H9 (cell line): ENCODE data around the gene KCNH1. TPM values are rescaled to one million over a fixed set of nuclear protein-coding genes. Genes with fewer than 3 reads are reported as not detected.

Experiments
- DNase-seq: peaks from one replicate; pipeline ENCODE4 v3.0.0-alpha.2; 2017
- H2AFZ ChIP-seq: one replicate; pipeline ENCODE4 v1.6.1; 2013; ENCODE audit warnings: mild to moderate bottlenecking, low read length, control low read depth, moderate library complexity
- H2AK5ac ChIP-seq: 2 replicates; pipeline ENCODE4 v1.6.1; 2013; ENCODE audit warnings: low read length, control low read depth, mixed read lengths; ENCODE audit not compliant: insufficient read length
- H2BK120ac ChIP-seq: one replicate; pipeline ENCODE4 v1.6.1; 2013; ENCODE audit warnings: low read depth, mild to moderate bottlenecking, low read length, control low read depth, inconsistent platforms; ENCODE audit not compliant: poor library complexity, severe bottlenecking
- H2BK12ac ChIP-seq: 2 replicates; pipeline ENCODE4 v1.6.1; 2013; ENCODE audit warnings: low read length, control low read depth, mixed read lengths, low read depth; ENCODE audit not compliant: insufficient read length
- H2BK15ac ChIP-seq: 2 replicates; pipeline ENCODE4 v1.6.1; 2013; ENCODE audit warnings: low read depth, low read length, control low read depth
- H2BK20ac ChIP-seq: one replicate; pipeline ENCODE4 v1.6.1; 2013; ENCODE audit warnings: low read depth, mild to moderate bottlenecking, low read length, control low read depth, inconsistent platforms; ENCODE audit not compliant: poor library complexity, severe bottlenecking
- H2BK5ac ChIP-seq: 2 replicates; pipeline ENCODE4 v1.6.1; 2013; ENCODE audit warnings: low read length, control low read depth, mixed read lengths; ENCODE audit not compliant: insufficient read length
- H3K14ac ChIP-seq: 2 replicates; pipeline ENCODE4 v1.6.1; 2013; ENCODE audit warnings: low read length, control low read depth; ENCODE audit not compliant: insufficient read depth
- H3K18ac ChIP-seq: 2 replicates; pipeline ENCODE4 v1.6.1; 2013; ENCODE audit warnings: low read depth, mild to moderate bottlenecking, mixed read lengths, low read length, control low read depth; ENCODE audit not compliant: insufficient read length
- H3K23ac ChIP-seq: 2 replicates; pipeline ENCODE4 v1.6.1; 2013; ENCODE audit warnings: low read length, control low read depth, mixed read lengths, low read depth; ENCODE audit not compliant: insufficient read length
- H3K23me2 ChIP-seq: 2 replicates; pipeline ENCODE4 v1.6.1; 2013; ENCODE audit warnings: low read depth, mild to moderate bottlenecking, mixed read lengths, low read length, control low read depth; ENCODE audit not compliant: insufficient read length, poor library complexity, severe bottlenecking
- H3K27ac ChIP-seq: 2 replicates; pipeline ENCODE4 v1.5.1; 2013; ENCODE audit warnings: low read length, control low read depth, mixed read lengths, low read depth; ENCODE audit not compliant: insufficient read length
- H3K27me3 ChIP-seq: 2 replicates; pipeline ENCODE4 v1.6.1; 2013; ENCODE audit warnings: low read length, control low read depth, inconsistent platforms; ENCODE audit not compliant: insufficient read depth
- H3K4ac ChIP-seq: 2 replicates; pipeline ENCODE4 v1.6.1; 2013; ENCODE audit warnings: low read depth, mild to moderate bottlenecking, control low read depth, inconsistent platforms, low read length, moderate library complexity
- H3K4me1 ChIP-seq: 2 replicates; pipeline ENCODE4 v1.6.1; 2013; ENCODE audit warnings: low read length, control low read depth, inconsistent platforms; ENCODE audit not compliant: insufficient read depth
- H3K4me2 ChIP-seq: 2 replicates; pipeline ENCODE4 v1.6.1; 2013; ENCODE audit warnings: low read length, control low read depth, mixed read lengths; ENCODE audit not compliant: insufficient read length, insufficient read depth
- H3K56ac ChIP-seq: 2 replicates; pipeline ENCODE4 v1.6.1; 2013; ENCODE audit warnings: low read depth, mild to moderate bottlenecking, mixed read lengths, low read length, control low read depth; ENCODE audit not compliant: insufficient read length
- H3K79me1 ChIP-seq: 2 replicates; pipeline ENCODE4 v1.6.1; 2013; ENCODE audit warnings: low read depth, mild to moderate bottlenecking, moderate library complexity, low read length, control low read depth, inconsistent platforms; ENCODE audit not compliant: insufficient read depth, poor library complexity, severe bottlenecking
- H3K79me2 ChIP-seq: 2 replicates; pipeline ENCODE4 v1.6.1; 2013; ENCODE audit warnings: low read length, control low read depth, inconsistent platforms; ENCODE audit not compliant: insufficient read depth
- H3K9ac ChIP-seq: 2 replicates; pipeline ENCODE4 v1.6.1; 2013; ENCODE audit warnings: low read length, control low read depth, mixed read lengths; ENCODE audit not compliant: insufficient read length; ENCODE audit errors: extremely low read depth
- H3K9me3 ChIP-seq: one replicate; pipeline ENCODE4 v1.6.1; 2013; ENCODE audit warnings: low read depth, low read length, inconsistent platforms; ENCODE audit not compliant: control insufficient read depth
- H3T11ph ChIP-seq: one replicate; pipeline ENCODE4 v1.6.1; 2013; ENCODE audit warnings: mild to moderate bottlenecking, low read length, control low read depth, inconsistent platforms
- H4K20me1 ChIP-seq: one replicate; pipeline ENCODE4 v1.6.1; 2013; ENCODE audit not compliant: control insufficient read depth, insufficient read length, insufficient read depth
- H4K5ac ChIP-seq: 2 replicates; pipeline ENCODE4 v1.6.1; 2013; ENCODE audit warnings: low read depth, mild to moderate bottlenecking, mixed read lengths, low read length, control low read depth; ENCODE audit not compliant: insufficient read length
- H4K8ac ChIP-seq: replicated peaks from 2 replicates; pipeline ENCODE4 v1.6.1; 2013; ENCODE audit warnings: low read length, control low read depth, mixed read lengths, low read depth; ENCODE audit not compliant: insufficient read length
- H4K91ac ChIP-seq: 2 replicates; pipeline ENCODE4 v1.6.1; 2013; ENCODE audit warnings: low read depth, mild to moderate bottlenecking, moderate library complexity, mixed read lengths, low read length, control low read depth; ENCODE audit not compliant: insufficient read length
- H3K27ac Mint-ChIP-seq, 3 experiments: 2 replicates in 2 of 3; 3 replicates in 1 of 3; pipeline ENCODE4 v1.8.0; 2020 to 2021; ENCODE audit warnings: mixed read lengths in 3 of 3, mild to moderate bottlenecking in 1 of 3, moderate library complexity in 1 of 3
- H3K27me3 Mint-ChIP-seq: 2 replicates; pipeline ENCODE4 v1.8.0; 2021; ENCODE audit warnings: low read depth, mild to moderate bottlenecking, moderate library complexity, mixed read lengths
- H3K36me3 Mint-ChIP-seq, 3 experiments: 2 replicates in 2 of 3; 3 replicates in 1 of 3; pipeline ENCODE4 v1.8.0; 2020 to 2021; ENCODE audit warnings: low read depth in 3 of 3, mixed read lengths in 3 of 3; ENCODE audit not compliant: insufficient read depth in 1 of 3
- H3K4me1 Mint-ChIP-seq, 2 experiments: 2 replicates each; pipeline ENCODE4 v1.8.0; 2020; ENCODE audit warnings: mixed read lengths in 2 of 2
- H3K4me3 Mint-ChIP-seq, 2 experiments: 2 replicates in 1 of 2; 3 replicates in 1 of 2; pipeline ENCODE4 v1.8.0; 2020 to 2021; ENCODE audit warnings: mild to moderate bottlenecking in 2 of 2, mixed read lengths in 2 of 2, moderate library complexity in 1 of 2
- H3K9me3 Mint-ChIP-seq, 2 experiments: 2 replicates in 1 of 2; 3 replicates in 1 of 2; pipeline ENCODE4 v1.8.0; 2020; ENCODE audit warnings: mild to moderate bottlenecking in 2 of 2, mixed read lengths in 2 of 2, moderate library complexity in 1 of 2
- WGBS: extraction: QIAGEN DNeasy Blood & Tissue Kit; methylation state at CpG from one replicate; pipeline ENCODE4 v1.1.7; 2013; ENCODE audit warnings: missing lambda C conversion rate, low lambda C conversion rate, mixed read lengths; ENCODE audit not compliant: insufficient read length; ENCODE audit errors: extremely low coverage; 5-methylcytosine and 5-hydroxymethylcytosine counted together
- total RNA-seq: library from RNA; stranded (reverse); gene quantifications from 2 replicates; pipeline ENCODE4 v1.2.1, GENCODE V29; 2021
- TF ChIP-seq, protein P1 (sequence below): fragments of 200-600 bp; sonication (generic); conservative IDR thresholded peaks from 3 replicates; pipeline ENCODE4 v1.8.0; 2021; ENCODE audit warnings: antibody characterized with exemption, mild to moderate bottlenecking

The KCNH1 gene
- total RNA-seq, 1 experiment from 2014 or later, result 0.11 TPM

GRCh38 chr1:210646258-210646616 is 487.7 kb downstream of the KCNH1 start:
- TF ChIP-seq, protein P1, sequence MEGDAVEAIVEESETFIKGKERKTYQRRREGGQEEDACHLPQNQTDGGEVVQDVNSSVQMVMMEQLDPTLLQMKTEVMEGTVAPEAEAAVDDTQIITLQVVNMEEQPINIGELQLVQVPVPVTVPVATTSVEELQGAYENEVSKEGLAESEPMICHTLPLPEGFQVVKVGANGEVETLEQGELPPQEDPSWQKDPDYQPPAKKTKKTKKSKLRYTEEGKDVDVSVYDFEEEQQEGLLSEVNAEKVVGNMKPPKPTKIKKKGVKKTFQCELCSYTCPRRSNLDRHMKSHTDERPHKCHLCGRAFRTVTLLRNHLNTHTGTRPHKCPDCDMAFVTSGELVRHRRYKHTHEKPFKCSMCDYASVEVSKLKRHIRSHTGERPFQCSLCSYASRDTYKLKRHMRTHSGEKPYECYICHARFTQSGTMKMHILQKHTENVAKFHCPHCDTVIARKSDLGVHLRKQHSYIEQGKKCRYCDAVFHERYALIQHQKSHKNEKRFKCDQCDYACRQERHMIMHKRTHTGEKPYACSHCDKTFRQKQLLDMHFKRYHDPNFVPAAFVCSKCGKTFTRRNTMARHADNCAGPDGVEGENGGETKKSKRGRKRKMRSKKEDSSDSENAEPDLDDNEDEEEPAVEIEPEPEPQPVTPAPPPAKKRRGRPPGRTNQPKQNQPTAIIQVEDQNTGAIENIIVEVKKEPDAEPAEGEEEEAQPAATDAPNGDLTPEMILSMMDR, result no peak
- H3K4me2 ChIP-seq, result no peak overlapping the region

More at GRCh38 chr1:210646258-210646616, 487.7 kb downstream of the KCNH1 start:
- no peak overlapping the region for H2BK12ac ChIP-seq
- no peak overlapping the region for H2BK20ac ChIP-seq
- H3K4me1 ChIP-seq, result no peaks in the 10 kb centered on the region
- no peak for DNase-seq
- no peaks in the 10 kb centered on the region for H3K9me3 ChIP-seq
- H3K79me1 ChIP-seq, result no peaks in the 10 kb centered on the region
- no peaks in the 10 kb centered on the region for H3K27me3 Mint-ChIP-seq
- H3K56ac ChIP-seq, result no peak overlapping the region
- no peak overlapping the region for H3K18ac ChIP-seq
- no peak overlapping the region for H2BK5ac ChIP-seq
- H3K14ac ChIP-seq, result no peak overlapping the region
- H3K23ac ChIP-seq, result no peak overlapping the region
- no peaks in the 10 kb centered on the region for H3K36me3 Mint-ChIP-seq
- no peak overlapping the region for H3T11ph ChIP-seq
- WGBS, result no CpG with 5 or more reads among the region's 2 CpGs
- H3K4ac ChIP-seq, result no peak overlapping the region
- H2AK5ac ChIP-seq, result no peak overlapping the region
- H4K91ac ChIP-seq, result no peak overlapping the region
- H4K8ac ChIP-seq, result no peak overlapping the region
- H3K9me3 Mint-ChIP-seq, result no peaks in the 10 kb centered on the region
- H4K5ac ChIP-seq, result no peak overlapping the region
- peaks cover 9% of the 10 kb centered on the region in 2 experiments for H3K4me1 Mint-ChIP-seq
- no peak overlapping the region for H3K4me3 Mint-ChIP-seq
- no peak overlapping the region for H3K27ac Mint-ChIP-seq
- H3K27ac ChIP-seq, result no peak overlapping the region
- H4K20me1 ChIP-seq, result no peaks in the 10 kb centered on the region
- no peak overlapping the region for H2BK120ac ChIP-seq
- H3K79me2 ChIP-seq, result no peaks in the 10 kb centered on the region
- H2AFZ ChIP-seq, result no peak overlapping the region
- no peak overlapping the region for H3K9ac ChIP-seq
- H3K27me3 ChIP-seq, result no peaks in the 10 kb centered on the region
- H2BK15ac ChIP-seq, result no peak overlapping the region
- no peaks in the 10 kb centered on the region for H3K23me2 ChIP-seq
